Measurements from ENCODE around the gene DHDH. TPM values are rescaled to one million over a fixed set of nuclear protein-coding genes. Genes with fewer than 3 reads are reported as not detected.

DHDH gene
- total and polyA plus RNA-seq, 2 of the 13 experiments (the other 11 are each of a cell fraction or from before 2014, with no cell fraction given) = 0.13 to 0.91 TPM

DNA sequence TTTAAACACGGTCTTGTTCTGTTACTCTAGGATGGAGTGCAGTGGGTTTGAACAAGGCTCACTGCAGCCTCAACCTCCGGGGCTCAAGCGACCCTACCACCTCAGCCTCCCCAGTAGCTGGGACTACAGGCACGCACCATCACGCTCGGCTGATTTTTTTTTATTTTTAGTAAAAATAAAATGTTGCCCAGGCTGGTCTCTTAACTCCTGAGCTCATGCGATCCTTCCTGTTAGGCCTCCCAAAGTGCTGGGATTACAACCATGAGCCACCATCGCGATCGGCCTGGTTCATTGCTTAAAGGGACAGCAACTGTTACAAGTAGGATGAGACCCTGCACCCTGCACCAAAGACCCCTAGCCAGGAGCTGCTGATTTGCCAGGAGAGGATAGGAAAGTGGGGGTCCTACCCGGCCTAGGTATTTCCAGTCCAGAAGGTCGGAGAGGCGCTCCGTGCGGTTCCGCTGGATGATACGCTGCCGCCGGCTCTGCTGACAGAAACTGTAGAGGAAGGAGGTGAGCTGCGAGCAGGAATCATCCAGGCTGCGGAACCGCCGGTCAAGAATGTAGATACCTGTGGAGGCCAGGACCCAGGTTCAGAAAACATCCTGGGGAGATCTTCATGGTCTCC, 36.8 kb downstream of the DHDH start (continued):
- TF ChIP-seq ZNF616 (CRISPR knock-in tag; IDR thresholded peaks at IDR 0.05; ENCODE audit: low read depth) (no peak), PHF8 (CRISPR knock-in tag; IDR thresholded peaks at IDR 0.05) (no peak), ZFP36 (IDR thresholded peaks at IDR 0.05; ENCODE audit: borderline replicate concordance, low read depth, low read length, partially characterized antibody) (no peak), PRMT3 (CRISPR knock-in tag; IDR thresholded peaks at IDR 0.05; ENCODE audit: borderline replicate concordance, low read depth) (no peak), MXD4 (CRISPR knock-in tag; IDR thresholded peaks at IDR 0.05) (no peak)
- TF ChIP-seq, protein P1, sequence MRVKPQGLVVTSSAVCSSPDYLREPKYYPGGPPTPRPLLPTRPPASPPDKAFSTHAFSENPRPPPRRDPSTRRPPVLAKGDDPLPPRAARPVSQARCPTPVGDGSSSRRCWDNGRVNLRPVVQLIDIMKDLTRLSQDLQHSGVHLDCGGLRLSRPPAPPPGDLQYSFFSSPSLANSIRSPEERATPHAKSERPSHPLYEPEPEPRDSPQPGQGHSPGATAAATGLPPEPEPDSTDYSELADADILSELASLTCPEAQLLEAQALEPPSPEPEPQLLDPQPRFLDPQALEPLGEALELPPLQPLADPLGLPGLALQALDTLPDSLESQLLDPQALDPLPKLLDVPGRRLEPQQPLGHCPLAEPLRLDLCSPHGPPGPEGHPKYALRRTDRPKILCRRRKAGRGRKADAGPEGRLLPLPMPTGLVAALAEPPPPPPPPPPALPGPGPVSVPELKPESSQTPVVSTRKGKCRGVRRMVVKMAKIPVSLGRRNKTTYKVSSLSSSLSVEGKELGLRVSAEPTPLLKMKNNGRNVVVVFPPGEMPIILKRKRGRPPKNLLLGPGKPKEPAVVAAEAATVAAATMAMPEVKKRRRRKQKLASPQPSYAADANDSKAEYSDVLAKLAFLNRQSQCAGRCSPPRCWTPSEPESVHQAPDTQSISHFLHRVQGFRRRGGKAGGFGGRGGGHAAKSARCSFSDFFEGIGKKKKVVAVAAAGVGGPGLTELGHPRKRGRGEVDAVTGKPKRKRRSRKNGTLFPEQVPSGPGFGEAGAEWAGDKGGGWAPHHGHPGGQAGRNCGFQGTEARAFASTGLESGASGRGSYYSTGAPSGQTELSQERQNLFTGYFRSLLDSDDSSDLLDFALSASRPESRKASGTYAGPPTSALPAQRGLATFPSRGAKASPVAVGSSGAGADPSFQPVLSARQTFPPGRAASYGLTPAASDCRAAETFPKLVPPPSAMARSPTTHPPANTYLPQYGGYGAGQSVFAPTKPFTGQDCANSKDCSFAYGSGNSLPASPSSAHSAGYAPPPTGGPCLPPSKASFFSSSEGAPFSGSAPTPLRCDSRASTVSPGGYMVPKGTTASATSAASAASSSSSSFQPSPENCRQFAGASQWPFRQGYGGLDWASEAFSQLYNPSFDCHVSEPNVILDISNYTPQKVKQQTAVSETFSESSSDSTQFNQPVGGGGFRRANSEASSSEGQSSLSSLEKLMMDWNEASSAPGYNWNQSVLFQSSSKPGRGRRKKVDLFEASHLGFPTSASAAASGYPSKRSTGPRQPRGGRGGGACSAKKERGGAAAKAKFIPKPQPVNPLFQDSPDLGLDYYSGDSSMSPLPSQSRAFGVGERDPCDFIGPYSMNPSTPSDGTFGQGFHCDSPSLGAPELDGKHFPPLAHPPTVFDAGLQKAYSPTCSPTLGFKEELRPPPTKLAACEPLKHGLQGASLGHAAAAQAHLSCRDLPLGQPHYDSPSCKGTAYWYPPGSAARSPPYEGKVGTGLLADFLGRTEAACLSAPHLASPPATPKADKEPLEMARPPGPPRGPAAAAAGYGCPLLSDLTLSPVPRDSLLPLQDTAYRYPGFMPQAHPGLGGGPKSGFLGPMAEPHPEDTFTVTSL (CRISPR knock-in tag; IDR thresholded peaks at IDR 0.05; ENCODE audit: borderline replicate concordance) = no peak
- TF ChIP-seq, protein P2, sequence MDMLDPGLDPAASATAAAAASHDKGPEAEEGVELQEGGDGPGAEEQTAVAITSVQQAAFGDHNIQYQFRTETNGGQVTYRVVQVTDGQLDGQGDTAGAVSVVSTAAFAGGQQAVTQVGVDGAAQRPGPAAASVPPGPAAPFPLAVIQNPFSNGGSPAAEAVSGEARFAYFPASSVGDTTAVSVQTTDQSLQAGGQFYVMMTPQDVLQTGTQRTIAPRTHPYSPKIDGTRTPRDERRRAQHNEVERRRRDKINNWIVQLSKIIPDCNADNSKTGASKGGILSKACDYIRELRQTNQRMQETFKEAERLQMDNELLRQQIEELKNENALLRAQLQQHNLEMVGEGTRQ (IDR thresholded peaks at IDR 0.05; ENCODE audit: low read depth, low read length) = no peak
- TF ChIP-seq, protein P2 (CRISPR knock-in tag; IDR thresholded peaks at IDR 0.05; ENCODE audit: borderline replicate concordance) = no peak
- TF ChIP-seq, protein P3, sequence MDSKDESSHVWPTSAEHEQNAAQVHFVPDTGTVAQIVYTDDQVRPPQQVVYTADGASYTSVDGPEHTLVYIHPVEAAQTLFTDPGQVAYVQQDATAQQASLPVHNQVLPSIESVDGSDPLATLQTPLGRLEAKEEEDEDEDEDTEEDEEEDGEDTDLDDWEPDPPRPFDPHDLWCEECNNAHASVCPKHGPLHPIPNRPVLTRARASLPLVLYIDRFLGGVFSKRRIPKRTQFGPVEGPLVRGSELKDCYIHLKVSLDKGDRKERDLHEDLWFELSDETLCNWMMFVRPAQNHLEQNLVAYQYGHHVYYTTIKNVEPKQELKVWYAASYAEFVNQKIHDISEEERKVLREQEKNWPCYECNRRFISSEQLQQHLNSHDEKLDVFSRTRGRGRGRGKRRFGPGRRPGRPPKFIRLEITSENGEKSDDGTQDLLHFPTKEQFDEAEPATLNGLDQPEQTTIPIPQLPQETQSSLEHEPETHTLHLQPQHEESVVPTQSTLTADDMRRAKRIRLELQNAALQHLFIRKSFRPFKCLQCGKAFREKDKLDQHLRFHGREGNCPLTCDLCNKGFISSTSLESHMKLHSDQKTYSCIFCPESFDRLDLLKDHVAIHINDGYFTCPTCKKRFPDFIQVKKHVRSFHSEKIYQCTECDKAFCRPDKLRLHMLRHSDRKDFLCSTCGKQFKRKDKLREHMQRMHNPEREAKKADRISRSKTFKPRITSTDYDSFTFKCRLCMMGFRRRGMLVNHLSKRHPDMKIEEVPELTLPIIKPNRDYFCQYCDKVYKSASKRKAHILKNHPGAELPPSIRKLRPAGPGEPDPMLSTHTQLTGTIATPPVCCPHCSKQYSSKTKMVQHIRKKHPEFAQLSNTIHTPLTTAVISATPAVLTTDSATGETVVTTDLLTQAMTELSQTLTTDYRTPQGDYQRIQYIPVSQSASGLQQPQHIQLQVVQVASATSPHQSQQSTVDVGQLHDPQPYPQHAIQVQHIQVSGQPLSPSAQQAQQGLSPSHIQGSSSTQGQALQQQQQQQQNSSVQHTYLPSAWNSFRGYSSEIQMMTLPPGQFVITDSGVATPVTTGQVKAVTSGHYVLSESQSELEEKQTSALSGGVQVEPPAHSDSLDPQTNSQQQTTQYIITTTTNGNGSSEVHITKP (CRISPR knock-in tag; IDR thresholded peaks at IDR 0.05; ENCODE audit: low read depth) = no peak
